Stimulated activated CD8-positive, alpha-beta memory T cell treated with anti-CD3 and anti-CD28 coated beads, Interleukin-7, amount 100 ng/mL, for 4 hours (primary cell): ENCODE measurements around the gene RBM6.
"Not testable (repeated sequence)": the region's sequence is repeated elsewhere in the genome, so short reads cannot be mapped to it uniquely, and the experiment has no call there.

Experiments used
- DNase-seq, 2 donors: peaks; one replicate each; pipeline ENCODE4 v3.0.0-alpha.2; 2020; ENCODE audit warnings: low read depth in 2 of 2

Gene RBM6

GRCh38 chr3:49976942-49977341 lies 37.0 kb downstream of the RBM6 start:
- DNase-seq, result no peak

- DNase-seq, result no peak
Observed at GRCh38 chr3:49984394-49984793, 44.4 kb downstream of the RBM6 start.

GRCh38 chr3:49992326-49992725 lies 52.4 kb downstream of the RBM6 start:
- no peak for DNase-seq

- DNase-seq, result no peak
Observed at GRCh38 chr3:49994476-49994875, 54.5 kb downstream of the RBM6 start.

- DNase-seq, result no peak
Observed at GRCh38 chr3:49996016-49996415, 56.1 kb downstream of the RBM6 start.

GRCh38 chr3:49997862-49998261 lies 57.9 kb downstream of the RBM6 start:
- no peak for DNase-seq

GRCh38 chr3:49998326-49998725 lies 58.4 kb downstream of the RBM6 start:
- DNase-seq, result no peak

GRCh38 chr3:50001511-50001910 lies 61.6 kb downstream of the RBM6 start:
- DNase-seq, result no peak

- DNase-seq, result no peak
Observed at GRCh38 chr3:50003216-50003615, 63.3 kb downstream of the RBM6 start.

GRCh38 chr3:50003824-50004223 lies 63.9 kb downstream of the RBM6 start:
- DNase-seq, result no peak

- no peak for DNase-seq
Observed at GRCh38 chr3:50008931-50009330, 69.0 kb downstream of the RBM6 start.

GRCh38 chr3:50010959-50011358 lies 71.0 kb downstream of the RBM6 start:
- no peak for DNase-seq

- no peak for DNase-seq
Observed at GRCh38 chr3:50015918-50016317, 76.0 kb downstream of the RBM6 start.

- DNase-seq, result no peak
Observed at GRCh38 chr3:50028346-50028745, 88.4 kb downstream of the RBM6 start.

GRCh38 chr3:50031201-50031600 lies 91.3 kb downstream of the RBM6 start:
- not testable (repeated sequence) for DNase-seq

GRCh38 chr3:50044976-50045375 lies 105.0 kb downstream of the RBM6 start:
- no peak for DNase-seq

- no peak for DNase-seq
Observed at GRCh38 chr3:50047426-50047825, 107.5 kb downstream of the RBM6 start.

GRCh38 chr3:50050361-50050760 lies 110.4 kb downstream of the RBM6 start:
- no peak for DNase-seq

- no peak for DNase-seq
Observed at GRCh38 chr3:50057756-50058155, 117.8 kb downstream of the RBM6 start.

GRCh38 chr3:50068134-50068533 lies 128.2 kb downstream of the RBM6 start:
- no peak for DNase-seq

- no peak for DNase-seq
Observed at GRCh38 chr3:50078091-50078490, 138.1 kb downstream of the RBM6 start.

GRCh38 chr3:50078622-50079021 lies 138.7 kb downstream of the RBM6 start:
- DNase-seq, result no peak

GRCh38 chr3:50084951-50085350 lies 145.0 kb downstream of the RBM6 start:
- not testable (repeated sequence) for DNase-seq

GRCh38 chr3:50088725-50089608 lies 149.0 kb downstream of the RBM6 start, which contains the start of gene RBM5:
RBM5 (plus strand) TSS chr3:50088919; CDS start chr3:50090435, 1,516 bp downstream.
- DNase-seq, result peak; percentile 87 to 88
